K562 (cell line): Measurements from ENCODE around the gene SLC20A1. TPM values are rescaled to one million over a fixed set of nuclear protein-coding genes. Genes with fewer than 3 reads are reported as not detected.

Experiments used
- ATAC-seq: fragments of 200-7000 bp; cut with Tn5 transposase; 3 replicates; pipeline ENCODE4 v1.9.1; 2020; ENCODE audit warnings: moderate library complexity
- BruUV-seq: library from RNA; stranded (reverse); fragments of 400-500 nt; replicated peaks from 2 replicates; lab custom pipeline; 2021; lab: Mats Ljungman, UMichigan
- CTCF ChIA-PET: fragments of 300-600 bp; formaldehyde crosslinking; extraction: SDS; loops from one replicate; lab custom pipeline; 2021; ENCODE audit warnings: low intra/inter-chr PET ratio; lab: Yijun Ruan, JAX
- POLR2A ChIA-PET: fragments of 300-600, 350-650 bp; sonication (Branson Sonifier 250); formaldehyde crosslinking; extraction: SDS; loops from one replicate; lab custom pipeline; 2021; ENCODE audit warnings: antibody characterized with exemption, inconsistent platforms; lab: Yijun Ruan, JAX
- DNase-seq, 4 experiments: peaks; one replicate each; pipeline versions ENCODE4 v3.0.0 to v3.0.0-alpha.2; 2011 to 2018; ENCODE audit warnings: low spot score in 3 of 4, mixed read lengths in 3 of 4; ENCODE audit errors: extremely low read depth in 1 of 4
- FAIRE-seq: peaks from 2 replicates; lab custom pipeline; 2011; peaks lifted over from hg19 to GRCh38; lab: Jason Lieb, UNC
- H2AFZ ChIP-seq: 2 replicates; pipeline ENCODE4 v1.6.0; 2011; ENCODE audit warnings: low read depth, low read length, control low read depth, inconsistent platforms
- H3K27ac ChIP-seq: fragments of 200-600 bp; 3 replicates; pipeline ENCODE4 v1.8.0; 2011; ENCODE audit warnings: low read depth, mild to moderate bottlenecking, control low read depth, inconsistent platforms, low read length, moderate library complexity, mixed read lengths; ENCODE audit errors: extremely low read depth
- H3K27me3 ChIP-seq, 2 experiments: fragments of 300-600 bp in 1 of 2; 2 replicates in 1 of 2; 3 replicates in 1 of 2; pipeline versions ENCODE4 v1.6.0 to v1.8.0; 2011; ENCODE audit warnings: inconsistent platforms in 2 of 2, low read length in 2 of 2, mild to moderate bottlenecking in 1 of 2, mixed read lengths in 1 of 2, moderate library complexity in 1 of 2; ENCODE audit not compliant: control insufficient read depth in 2 of 2, insufficient read depth in 2 of 2
- H3K36me3 ChIP-seq: fragments of 300-600 bp; 3 replicates; pipeline ENCODE4 v1.8.0; 2011; ENCODE audit warnings: mild to moderate bottlenecking, low read length, inconsistent platforms; ENCODE audit not compliant: control insufficient read depth, insufficient read depth
- H3K4me1 ChIP-seq, 2 experiments: fragments of 200-600 bp in 1 of 2; replicated peaks in 1 of 2; 2 replicates in 1 of 2; 3 replicates in 1 of 2; pipeline versions ENCODE4 v1.5.1 to v1.8.0; 2011; ENCODE audit warnings: inconsistent platforms in 2 of 2, low read length in 2 of 2, mild to moderate bottlenecking in 1 of 2, mixed read lengths in 1 of 2, moderate library complexity in 1 of 2; ENCODE audit not compliant: control insufficient read depth in 2 of 2, insufficient read depth in 2 of 2
- H3K4me2 ChIP-seq: 2 replicates; pipeline ENCODE4 v1.6.1; 2011; ENCODE audit warnings: low read length, control low read depth, inconsistent platforms, mixed read lengths; ENCODE audit not compliant: insufficient read depth
- H3K4me3 ChIP-seq: fragments of 200-600 bp; sonication (generic), shearing (Covaris generic); 2 replicates; pipeline ENCODE4 v1.5.1; 2016; ENCODE audit warnings: control low read depth, inconsistent platforms
- H3K79me2 ChIP-seq: fragments of 200-600 bp; 3 replicates; pipeline ENCODE4 v1.8.0; 2011; ENCODE audit warnings: low read length, inconsistent platforms; ENCODE audit not compliant: control insufficient read depth, insufficient read depth
- H3K9ac ChIP-seq, 2 experiments: 2 replicates each; pipeline versions ENCODE4 v1.6.0 to v1.6.1; 2011; ENCODE audit warnings: low read depth in 2 of 2, low read length in 2 of 2, control low read depth in 1 of 2, inconsistent platforms in 1 of 2, mild to moderate bottlenecking in 1 of 2, mixed read lengths in 1 of 2; ENCODE audit not compliant: insufficient read depth in 1 of 2
- H3K9me1 ChIP-seq: one replicate; pipeline ENCODE4 v1.6.0; 2011; ENCODE audit warnings: inconsistent platforms, mild to moderate bottlenecking, low read length, moderate library complexity; ENCODE audit not compliant: control insufficient read depth, insufficient read depth
- H3K9me3 ChIP-seq: replicated peaks from 2 replicates; pipeline ENCODE4 v1.5.1; 2011; ENCODE audit warnings: low read depth, low read length, inconsistent platforms; ENCODE audit not compliant: control insufficient read depth, insufficient read depth
- H4K20me1 ChIP-seq: replicated peaks from 2 replicates; pipeline ENCODE4 v1.6.1; 2011; ENCODE audit warnings: low read length, inconsistent platforms, mixed read lengths; ENCODE audit not compliant: control insufficient read depth, insufficient read depth
- EHMT2 ChIP-seq: fragments of 450-650 bp; IDR thresholded peaks from 2 replicates; pipeline ENCODE4 v1.6.1; 2018; ENCODE audit warnings: antibody characterized with exemption
- FOXK1 ChIP-seq: sonication (generic); formaldehyde crosslinking; IDR thresholded peaks from 2 replicates; pipeline ENCODE4 v1.8.0; 2022; ENCODE audit warnings: missing genetic modification reagents, mild to moderate bottlenecking, borderline replicate concordance
- KDM1A ChIP-seq, 2 experiments: fragments of 450-650 bp; IDR thresholded peaks; 2 replicates each; pipeline ENCODE4 v1.6.1; 2016; ENCODE audit warnings: mild to moderate bottlenecking in 2 of 2
- NR3C1 ChIP-seq: sonication (generic); formaldehyde crosslinking; IDR thresholded peaks from 2 replicates; pipeline ENCODE4 v1.8.1; 2022; ENCODE audit warnings: missing genetic modification reagents
- ZBTB40 ChIP-seq, 2 experiments: fragments of 450-650 bp in 1 of 2; sonication (generic) in 1 of 2; formaldehyde crosslinking in 1 of 2; IDR thresholded peaks; 2 replicates each; pipeline versions ENCODE4 v1.7.1 to v1.9.0; 2016 to 2022; ENCODE audit warnings: inconsistent platforms in 1 of 2, mild to moderate bottlenecking in 1 of 2, missing genetic modification reagents in 1 of 2
- WGBS: fragments of 100-300 bp; shearing (Covaris generic); methylation state at CpG from one replicate; pipeline ENCODE4 v1.1.6; 2016; ENCODE audit warnings: low coverage, mixed read lengths; ENCODE audit not compliant: insufficient coverage; ENCODE audit errors: missing lambda C conversion rate; 5-methylcytosine and 5-hydroxymethylcytosine counted together
- in situ Hi-C: fragments of 300-500 bp; cut with MboI; formaldehyde crosslinking; loops from 4 replicates; pipeline ENCODE4 v1.15.0; 2018; ENCODE audit warnings: inconsistent platforms, mixed read lengths
- intact Hi-C: fragments of 100-400 bp; cut with micrococcal nuclease; formaldehyde crosslinking; loops from 2 replicates; pipeline ENCODE4 v1.14.2; 2022
- polyA plus RNA-seq, 8 experiments: library from polyadenylated mRNA; depleted of rRNA in 4 of 8; stranded (reverse) in 5 of 8; unstranded in 3 of 8; fragments of >200 nt; fragmentation: Nextera tagmentation in 2 of 8; fragmentation: Illumina TruSeq in 1 of 8; extraction: Ambion mirVana in 2 of 8; extraction: Trizol in 1 of 8; gene quantifications; 2 replicates each; pipeline versions ENCODE4 v1.2.1 to v1.2.3, GENCODE V29; 2011 to 2014; ENCODE audit warnings: inconsistent platforms in 1 of 8, missing spikeins in 1 of 8
- total RNA-seq, 7 experiments: library from RNA; depleted of rRNA in 6 of 7; stranded (reverse); fragments of >200 nt in 6 of 7; fragmentation: Illumina TruSeq in 2 of 7; extraction: Trizol in 2 of 7; gene quantifications; 2 replicates each; pipeline versions ENCODE4 v1.2.1 to v1.2.3, GENCODE V29; 2011 to 2021; ENCODE audit warnings: low replicate concordance in 1 of 7

The SLC20A1 gene
- total and polyA plus RNA-seq, 9 of the 15 experiments (the other 6 are each of a cell fraction or from before 2014, with no cell fraction given), result 53.8 to 150 (median 74.7) TPM

- TF ChIP-seq NR3C1 (CRISPR knock-in tag) (no peak), EHMT2 (no peak), FOXK1 (CRISPR knock-in tag) (no peak), ZBTB40 (IDR thresholded peaks at IDR 0.05) (no peak), ZBTB40 (CRISPR knock-in tag; IDR thresholded peaks at IDR 0.05) (no peak), KDM1A (IDR thresholded peaks at IDR 0.05) (0 out of 4 replicates have a peak, but pooled peaks of 1 of the 2 experiments have one; percentile 43)
- in situ Hi-C loops, result no loop called here
- no TSS peak for BruUV-seq
- Histone ChIP-seq H3K4me2 (peak overlapping the region; percentile 69), H3K4me1 (peaks cover 35 to 42% of the 10 kb centered on the region in 2 experiments), H3K27me3 (no peaks in the 10 kb centered on the region), H3K9me3 (peaks cover 1% of the 10 kb centered on the region; the same call in 1 of the 2 replicates), H3K27ac (peak overlapping the region; percentile 10; the same call in 1 of the 3 replicates), H3K4me3 (no peak overlapping the region), H3K79me2 (no peaks in the 10 kb centered on the region), H3K9me1 (no peaks in the 10 kb centered on the region), H3K9ac (peak overlapping the region; percentile 19 to 59; a peak in 2 of 4 replicates), H4K20me1 (no peaks in the 10 kb centered on the region), H2AFZ (peak overlapping the region; percentile 74), H3K36me3 (no peaks in the 10 kb centered on the region)
- POLR2A ChIA-PET, result interaction anchor here (1.1 to 1.9 kb wide), 3 partner anchors 54 to 67 kb away, joined by 3 to 7 read pairs (median 5); partner anchors contain the start of gene SLC20A1
- no peak for FAIRE-seq
- ATAC-seq, result peak; percentile 7; the same call in 2 of the 3 replicates
- CTCF ChIA-PET, result no interaction called here
- WGBS, result 18% methylated on average over 3 of the region's 3 CpGs
- intact Hi-C loops, result no loop called here
- DNase-seq, result peak in 2 of 4 experiments; percentile 38 to 61
Observed at GRCh38 chr2:112712465-112712864, 66.7 kb downstream of the SLC20A1 start.
